Activated CD4-positive, alpha-beta T cell treated with anti-CD3 and anti-CD28 coated beads for 48 hours (primary cell): Measurements from ENCODE around the gene EVI5L.
"Not testable (repeated sequence)": the region's sequence is repeated elsewhere in the genome, so short reads cannot be mapped to it uniquely, and the experiment has no call there.

Source experiments
- DNase-seq: peaks from one replicate; pipeline ENCODE4 v3.0.0-alpha.2; 2020

EVI5L gene

GRCh38 chr19:7874897-7875273, 44.9 kb downstream of the EVI5L start:
- no peak for DNase-seq

- DNase-seq = no peak
These were observed 47.3 kb downstream of the EVI5L start for GRCh38 chr19:7877249-7877836.

GRCh38 chr19:7879111-7879807, 49.2 kb downstream of the EVI5L start:
- DNase-seq = no peak

- peak; percentile 17 for DNase-seq
These were observed 49.8 kb downstream of the EVI5L start for GRCh38 chr19:7879836-7880235.

GRCh38 chr19:7881910-7882309, 51.9 kb downstream of the EVI5L start:
- no peak for DNase-seq

- no peak for DNase-seq
These were observed 53.1 kb downstream of the EVI5L start for GRCh38 chr19:7883105-7883504.

DNA sequence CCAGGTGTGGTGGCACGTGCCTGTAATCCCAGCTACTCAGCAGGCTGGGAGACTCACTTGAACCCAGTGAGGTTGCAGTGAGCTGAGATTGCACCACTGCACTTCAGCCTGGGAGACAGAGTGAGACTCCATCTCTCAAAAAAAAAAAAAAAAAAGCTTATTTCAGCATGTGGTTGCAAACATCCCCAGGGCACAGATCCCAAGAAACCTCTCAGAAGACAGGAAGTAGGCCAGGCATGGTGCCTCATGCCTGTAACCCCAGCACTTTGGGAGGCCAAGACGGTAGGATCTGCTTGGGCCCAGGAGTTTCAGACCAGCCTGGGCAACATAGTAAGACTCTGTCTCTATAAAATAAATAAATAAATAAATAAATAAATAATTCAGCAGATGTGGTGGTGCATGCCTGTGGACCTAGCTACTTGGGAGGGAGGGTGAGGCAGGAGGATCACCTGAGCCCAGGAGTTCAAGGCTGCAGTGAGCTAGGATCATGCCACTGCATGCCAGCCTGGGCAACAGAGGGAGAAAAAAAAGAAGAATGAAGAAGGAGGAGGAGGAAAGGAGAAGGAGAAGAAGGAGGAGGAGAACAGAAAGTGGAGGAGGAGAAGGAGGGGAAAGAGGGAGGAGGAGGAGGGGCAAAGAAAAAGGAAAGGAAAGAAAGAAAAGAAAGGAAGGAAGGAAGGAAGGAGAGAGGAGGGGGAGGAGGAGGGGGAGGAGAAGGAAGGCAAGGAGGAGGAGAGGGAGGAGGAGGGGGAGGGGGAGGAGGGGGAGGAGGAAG, 54.0 kb downstream of the EVI5L start:
- DNase-seq = no peak

- no peak for DNase-seq
These were observed 55.8 kb downstream of the EVI5L start for GRCh38 chr19:7885818-7886217.

DNA sequence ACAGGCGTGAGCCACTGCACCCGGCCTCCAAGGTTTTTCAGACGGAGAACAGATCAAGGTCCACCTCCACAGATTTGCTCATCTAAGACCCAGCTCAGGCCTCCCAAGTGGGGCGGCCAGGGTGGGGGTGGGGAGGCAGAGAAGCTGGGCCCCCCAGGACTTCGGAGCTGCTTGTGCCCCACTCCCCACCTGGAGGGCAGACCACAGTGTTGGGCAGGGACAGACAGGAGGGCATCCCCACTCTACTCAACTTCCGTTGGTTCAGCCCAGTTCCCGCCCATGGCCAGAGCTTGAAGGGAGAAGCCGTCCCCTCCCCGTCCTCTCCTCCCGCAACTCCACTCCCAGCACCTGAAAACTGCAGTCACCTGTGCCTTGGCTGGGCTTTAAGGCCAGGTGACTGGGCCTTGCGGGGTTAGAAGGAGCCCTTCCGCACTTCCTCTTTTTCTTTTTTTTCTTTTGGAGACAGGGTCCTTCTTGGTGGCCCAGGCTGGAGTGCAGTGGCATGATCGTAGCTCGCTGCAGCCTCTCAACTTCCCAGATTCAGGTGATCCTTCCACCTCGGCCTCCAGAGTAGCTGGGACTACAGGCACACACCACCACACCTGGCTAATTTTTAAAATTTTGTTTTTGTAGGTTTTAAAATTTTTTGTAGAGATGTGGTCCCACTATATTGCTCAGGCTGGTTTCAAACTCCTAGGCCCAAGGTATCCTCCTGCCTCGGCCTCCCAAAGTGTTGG, 57.6 kb downstream of the EVI5L start:
- DNase-seq = no peak

DNA sequence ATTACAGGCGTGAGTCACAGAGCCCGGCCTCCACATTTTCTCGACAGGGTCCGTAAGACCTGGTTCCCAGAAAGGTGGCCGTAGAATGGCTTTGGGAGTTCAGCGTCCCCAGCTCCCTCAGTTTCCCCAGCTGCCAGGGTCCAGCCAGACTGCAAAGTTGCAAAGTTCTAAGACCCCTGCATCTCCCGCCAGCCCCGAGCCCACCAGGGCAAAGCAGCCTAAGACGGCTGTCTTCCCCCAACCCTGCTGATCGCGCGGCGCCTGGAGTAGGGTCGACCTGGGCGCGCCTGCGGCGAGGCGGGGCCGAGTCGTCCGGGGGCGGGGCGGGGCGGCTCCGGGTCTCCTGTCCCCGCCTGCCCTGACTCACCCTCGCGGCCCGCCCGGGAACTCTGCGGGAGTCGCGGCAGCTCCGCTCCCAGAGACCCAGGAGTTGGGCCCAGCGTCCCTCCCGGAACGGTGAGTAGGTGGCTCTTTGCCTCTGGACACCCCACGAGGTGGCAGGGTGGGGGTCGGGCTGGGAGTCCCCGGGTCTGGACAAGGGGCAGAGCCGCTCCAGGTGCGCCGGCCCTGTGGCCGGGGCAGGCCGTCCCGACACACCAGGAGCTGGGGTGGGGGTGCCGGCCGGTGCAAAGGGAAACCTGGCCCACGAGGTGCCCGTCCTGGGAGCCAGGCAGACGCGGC, 58.3 kb downstream of the EVI5L start, which contains the start of gene LRRC8E:
Gene LRRC8E, plus strand, starts transcription at position 366 of the 681 bp plus-strand sequence. CDS start 7,094 bp downstream, outside the sequence.
- peak; percentile 67 for DNase-seq

DNA sequence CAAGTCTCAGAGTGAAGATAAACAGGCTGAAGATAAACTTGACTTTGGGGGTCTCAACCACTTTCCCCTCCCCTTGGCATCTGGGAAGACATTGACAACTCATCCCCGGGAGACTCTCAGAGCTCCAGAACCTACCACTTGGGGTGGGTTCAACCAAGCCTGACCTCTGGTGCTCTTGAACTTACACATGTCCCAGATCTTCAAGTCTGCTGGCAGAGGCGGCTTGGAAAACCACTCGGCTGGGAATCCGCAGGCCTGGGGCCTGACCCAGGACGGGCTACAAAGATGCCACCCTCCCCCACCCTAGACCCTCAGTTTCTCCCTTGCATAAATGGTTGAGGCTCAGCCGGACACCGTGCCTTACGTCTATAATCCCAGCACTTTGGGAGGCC, 58.8 kb downstream of the EVI5L start:
- DNase-seq = no peak

- DNase-seq = not testable (repeated sequence)
These were observed 63.5 kb downstream of the EVI5L start for GRCh38 chr19:7893362-7894101.

- no peak for DNase-seq
These were observed 64.7 kb downstream of the EVI5L start for GRCh38 chr19:7894612-7895309.

GRCh38 chr19:7895565-7895964, 65.5 kb downstream of the EVI5L start:
- no peak for DNase-seq

GRCh38 chr19:7897292-7897691, 67.3 kb downstream of the EVI5L start:
- no peak for DNase-seq

DNA sequence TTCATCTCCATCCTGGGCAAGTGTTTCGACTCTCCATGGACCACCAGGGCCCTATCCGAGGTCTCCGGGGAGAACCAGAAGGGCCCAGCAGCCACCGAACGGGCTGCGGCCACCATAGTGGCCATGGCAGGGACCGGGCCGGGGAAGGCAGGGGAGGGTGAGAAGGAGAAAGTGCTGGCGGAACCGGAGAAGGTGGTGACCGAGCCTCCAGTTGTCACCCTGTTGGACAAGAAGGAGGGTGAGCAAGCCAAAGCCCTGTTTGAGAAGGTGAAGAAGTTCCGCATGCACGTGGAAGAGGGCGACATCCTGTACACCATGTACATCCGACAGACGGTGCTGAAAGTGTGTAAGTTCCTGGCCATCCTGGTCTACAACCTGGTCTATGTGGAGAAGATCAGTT, 68.9 kb downstream of the EVI5L start:
- no peak for DNase-seq

GRCh38 chr19:7899751-7900378, 69.8 kb downstream of the EVI5L start:
- no peak for DNase-seq

GRCh38 chr19:7900401-7900870, 70.4 kb downstream of the EVI5L start:
- DNase-seq = no peak

DNA sequence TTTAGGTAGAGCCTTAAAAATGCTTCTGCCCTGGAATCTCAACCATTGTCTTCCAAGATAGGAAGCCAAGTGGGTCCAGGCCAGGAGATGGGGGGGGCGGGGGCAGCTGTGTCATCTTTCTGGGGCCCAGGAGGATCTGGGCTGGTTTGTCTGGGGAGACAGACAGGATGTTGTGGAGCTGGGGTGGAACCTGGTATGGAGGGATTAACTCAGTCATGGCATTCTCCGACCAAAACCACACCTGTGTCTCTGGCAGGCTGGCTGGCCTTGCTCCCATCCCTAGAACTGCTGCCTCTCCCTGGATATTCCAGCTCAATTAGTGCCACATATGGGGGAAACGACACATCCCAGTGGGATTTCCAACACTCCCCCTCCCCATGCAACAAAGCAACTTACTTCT, 70.9 kb downstream of the EVI5L start:
- no peak for DNase-seq

DNA sequence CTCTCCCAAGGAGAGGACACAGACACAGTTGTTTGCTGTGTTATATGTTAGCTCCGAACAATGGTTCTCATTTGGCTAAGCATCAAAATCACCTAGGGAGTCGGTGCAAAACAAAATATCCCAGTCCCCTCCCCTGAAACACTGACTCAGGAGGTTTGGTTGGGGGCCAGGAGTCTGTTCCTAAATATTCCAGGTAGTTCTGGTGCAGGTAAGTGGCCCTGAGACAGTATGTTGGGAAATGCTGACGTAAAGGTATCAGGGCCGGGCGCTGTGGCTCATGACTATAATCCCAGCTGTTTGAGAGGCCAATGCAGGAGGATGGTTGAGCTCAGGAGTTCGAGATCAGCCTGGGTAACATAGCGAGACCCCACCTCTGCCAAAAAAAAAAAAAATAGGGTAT, 71.3 kb downstream of the EVI5L start:
- no peak for DNase-seq

GRCh38 chr19:7902796-7903243, 72.8 kb downstream of the EVI5L start:
- no peak for DNase-seq
